Gastrocnemius medialis (tissue), 4 donors: ENCODE results near the gene RND2. TPM values are rescaled to one million over a fixed set of nuclear protein-coding genes. Genes with fewer than 3 reads are reported as not detected.

ENCODE experiments used
- ATAC-seq, 2 donors: fragments of 150-250 bp; one replicate each; pipeline ENCODE4 v1.9.1; 2016
- DNase-seq, 2 donors: peaks; one replicate each; pipeline ENCODE4 v3.0.0-alpha.2; 2019
- H3K27ac ChIP-seq, 4 donors: fragments of 200-600 bp; sonication (generic); 1 replicate in 1 of 4; 2 replicates in 3 of 4; pipeline ENCODE4 v1.5.1; 2016 to 2018; ENCODE audit warnings: mild to moderate bottlenecking in 2 of 4, moderate library complexity in 1 of 4
- H3K27me3 ChIP-seq, 3 donors: fragments of 200-600 bp; sonication (generic) in 2 of 3; 1 replicate in 1 of 3; 2 replicates in 2 of 3; pipeline versions ENCODE4 v1.5.1 to v1.6.0; 2016 to 2019; ENCODE audit warnings: mild to moderate bottlenecking in 1 of 3, moderate library complexity in 1 of 3
- H3K36me3 ChIP-seq, 2 donors: fragments of 200-600 bp; sonication (generic) in 1 of 2; one replicate each; pipeline ENCODE4 v1.5.1; 2017 to 2018
- H3K4me1 ChIP-seq, 2 donors: fragments of 200-600 bp; sonication (generic) in 1 of 2; one replicate each; pipeline ENCODE4 v1.5.1; 2016 to 2017; ENCODE audit warnings: mild to moderate bottlenecking in 2 of 2
- H3K4me3 ChIP-seq, 4 donors: fragments of 200-600 bp; sonication (generic) in 3 of 4; 1 replicate in 1 of 4; 2 replicates in 3 of 4; pipeline ENCODE4 v1.5.1; 2016 to 2019; ENCODE audit warnings: mild to moderate bottlenecking in 2 of 4
- H3K9me3 ChIP-seq, 3 donors: fragments of 200-600 bp; sonication (generic) in 2 of 3; 1 replicate in 1 of 3; 2 replicates in 2 of 3; pipeline ENCODE4 v1.5.1; 2016 to 2019
- POLR2A ChIP-seq, 2 donors: fragments of 450-650 bp; IDR thresholded peaks; one replicate each; pipeline ENCODE4 v1.6.1; 2017; ENCODE audit warnings: antibody characterized with exemption in 2 of 2, mild to moderate bottlenecking in 2 of 2, moderate library complexity in 2 of 2
- in situ Hi-C, 4 donors: fragments of 200-750 bp; cut with MboI; loops; one replicate each; pipeline versions ENCODE4 v1.15.0 to v1.8.0; 2017; ENCODE audit warnings: low sequenced_read_pairs in 4 of 4
- intact Hi-C: fragments of 100-400 bp; cut with DNase I; formaldehyde crosslinking; loops from one replicate; pipeline ENCODE4 v1.15.1; 2023; ENCODE audit warnings: low total_unique reads
- total RNA-seq, 4 donors: library from RNA; depleted of rRNA; stranded (reverse); fragments of >200 nt; gene quantifications; one replicate each; pipeline versions ENCODE4 v1.1.0 to v1.2.3, GENCODE V29; 2016
- TF ChIP-seq, protein P1 (sequence below), 5 experiments: fragments of 450-650 bp in 3 of 5; fragments of 200-600 bp in 2 of 5; sonication (generic) in 2 of 5; IDR thresholded peaks in 4 of 5; conservative IDR thresholded peaks in 1 of 5; 1 replicate in 4 of 5; 2 replicates in 1 of 5; pipeline ENCODE4 v1.5.1; 2016 to 2019; ENCODE audit warnings: antibody characterized with exemption in 5 of 5, mild to moderate bottlenecking in 3 of 5, moderate library complexity in 3 of 5

Gene RND2
- total RNA-seq, 4 donors from 2014 or later, result 0.04 to 0.10 (median 0.10) TPM; not detected in 1

DNA sequence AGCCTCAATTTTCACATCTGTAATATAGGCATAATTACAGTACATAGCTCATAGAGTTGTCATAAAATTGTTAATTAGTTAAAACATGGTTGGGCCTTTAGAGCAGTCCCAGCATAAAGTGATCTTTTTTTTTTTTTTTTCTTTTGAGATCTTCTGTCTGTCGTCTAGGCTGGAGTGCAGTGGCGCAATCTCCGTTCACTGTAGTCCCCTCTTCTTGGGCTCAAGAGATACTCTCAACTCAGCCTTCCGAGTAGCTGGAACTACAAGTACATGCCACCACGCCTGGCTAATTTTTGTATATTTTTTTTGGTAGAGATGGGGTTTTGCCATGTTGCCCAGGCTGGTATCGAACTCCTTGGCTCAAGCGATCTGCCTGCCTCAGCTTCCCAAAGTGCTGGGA, 31.0 kb downstream of the RND2 start:
- Histone ChIP-seq H3K27me3 (no peaks in the 10 kb centered on the region), H3K36me3 (peaks cover 0 to 11% of the 10 kb centered on the region in 2 donors), H3K27ac (no peak overlapping the region), H3K4me1 (no peaks in the 10 kb centered on the region), H3K4me3 (no peak overlapping the region), H3K9me3 (no peaks in the 10 kb centered on the region)
- no peak for ATAC-seq
- intact Hi-C loops (no loop called here), in situ Hi-C loops (no loop called here)
- TF ChIP-seq, protein P1, sequence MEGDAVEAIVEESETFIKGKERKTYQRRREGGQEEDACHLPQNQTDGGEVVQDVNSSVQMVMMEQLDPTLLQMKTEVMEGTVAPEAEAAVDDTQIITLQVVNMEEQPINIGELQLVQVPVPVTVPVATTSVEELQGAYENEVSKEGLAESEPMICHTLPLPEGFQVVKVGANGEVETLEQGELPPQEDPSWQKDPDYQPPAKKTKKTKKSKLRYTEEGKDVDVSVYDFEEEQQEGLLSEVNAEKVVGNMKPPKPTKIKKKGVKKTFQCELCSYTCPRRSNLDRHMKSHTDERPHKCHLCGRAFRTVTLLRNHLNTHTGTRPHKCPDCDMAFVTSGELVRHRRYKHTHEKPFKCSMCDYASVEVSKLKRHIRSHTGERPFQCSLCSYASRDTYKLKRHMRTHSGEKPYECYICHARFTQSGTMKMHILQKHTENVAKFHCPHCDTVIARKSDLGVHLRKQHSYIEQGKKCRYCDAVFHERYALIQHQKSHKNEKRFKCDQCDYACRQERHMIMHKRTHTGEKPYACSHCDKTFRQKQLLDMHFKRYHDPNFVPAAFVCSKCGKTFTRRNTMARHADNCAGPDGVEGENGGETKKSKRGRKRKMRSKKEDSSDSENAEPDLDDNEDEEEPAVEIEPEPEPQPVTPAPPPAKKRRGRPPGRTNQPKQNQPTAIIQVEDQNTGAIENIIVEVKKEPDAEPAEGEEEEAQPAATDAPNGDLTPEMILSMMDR (IDR thresholded peaks at IDR 0.05 in 4 of 5, conservative IDR thresholded peaks at IDR 0.05 in 1 of 5), result no peak
- no peak for TF ChIP-seq POLR2A (IDR thresholded peaks at IDR 0.05)
- no peak for DNase-seq

DNA sequence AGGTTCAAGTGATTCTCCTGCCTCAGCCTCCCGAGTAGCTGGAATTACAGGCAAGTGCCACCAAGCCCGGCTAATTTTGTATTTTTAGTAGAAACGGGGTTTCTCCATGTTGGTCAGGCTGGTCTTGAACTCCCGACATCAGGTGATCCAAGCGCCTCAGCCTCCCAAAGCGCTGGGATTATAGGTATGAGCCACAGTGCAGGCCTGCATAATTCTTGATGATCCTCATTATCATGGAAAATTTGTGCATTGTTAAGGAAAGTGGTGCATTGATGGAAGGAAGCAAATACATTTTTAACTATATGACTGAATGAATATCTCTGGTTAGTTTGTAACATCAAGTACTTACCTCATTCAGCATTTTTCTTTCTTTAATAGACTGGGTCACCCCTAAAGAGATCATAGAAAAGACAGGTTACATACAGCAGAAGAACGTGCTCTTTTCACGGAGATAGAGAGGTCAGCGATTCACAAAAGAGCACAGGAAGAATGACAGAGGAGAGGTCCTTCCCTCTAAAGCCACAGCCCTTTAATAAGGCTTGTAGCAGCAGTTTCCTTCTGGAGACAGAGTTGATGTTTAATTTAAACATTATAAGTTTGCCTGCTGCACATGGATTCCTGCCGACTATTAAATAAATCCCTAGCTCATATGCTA, 38.1 kb downstream of the RND2 start:
- in situ Hi-C loops, result no loop called here

DNA sequence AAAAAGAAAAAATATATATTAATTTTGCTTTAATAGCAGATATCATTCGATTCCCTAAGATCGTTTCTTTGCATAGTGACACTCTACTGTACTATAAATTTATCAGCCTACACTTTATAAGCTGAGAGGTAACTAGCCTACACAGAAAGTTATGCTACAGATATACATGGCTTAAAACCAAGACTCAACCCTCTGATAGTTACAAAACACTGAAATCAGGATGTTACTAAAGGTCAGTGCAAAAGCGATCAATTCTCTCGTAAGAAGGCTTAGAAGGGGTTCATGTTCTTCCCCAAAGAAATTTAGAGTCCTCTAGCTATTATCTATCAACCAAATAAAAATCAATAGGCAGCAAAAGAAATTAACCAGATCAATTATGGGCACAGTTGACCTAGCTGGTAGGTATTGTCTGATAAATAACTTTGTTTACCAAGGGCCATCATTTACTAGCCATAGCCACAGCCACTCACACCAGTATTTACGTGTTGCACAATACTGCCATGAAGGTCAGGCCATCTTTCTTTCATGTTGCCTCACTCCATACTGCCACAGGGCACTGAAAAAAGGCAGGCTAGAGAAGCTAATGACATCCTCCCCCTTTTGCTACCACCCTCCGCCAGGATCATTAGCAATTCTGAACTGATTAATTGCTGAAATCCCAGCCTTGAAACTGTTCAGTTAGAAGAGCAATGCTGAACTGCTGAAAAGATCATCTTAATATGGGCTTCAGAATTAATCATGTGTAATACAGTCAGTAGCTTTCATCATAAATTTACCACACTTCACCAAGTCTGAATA, 43.7 kb downstream of the RND2 start:
- intact Hi-C loops (no loop called here), in situ Hi-C loops (no loop called here)
- no peak for ATAC-seq
- no peak for DNase-seq
- Histone ChIP-seq H3K27ac (no peak overlapping the region), H3K4me1 (no peaks in the 10 kb centered on the region), H3K9me3 (no peaks in the 10 kb centered on the region), H3K27me3 (no peaks in the 10 kb centered on the region), H3K36me3 (peaks cover 0 to 9% of the 10 kb centered on the region in 2 donors), H3K4me3 (no peak overlapping the region)
- no peak for TF ChIP-seq POLR2A (IDR thresholded peaks at IDR 0.05)
- TF ChIP-seq, protein P1 (IDR thresholded peaks at IDR 0.05 in 4 of 5, conservative IDR thresholded peaks at IDR 0.05 in 1 of 5), result no peak

More for the DNA sequence above, 38.1 kb downstream of the RND2 start:
- H3K4me1 ChIP-seq, result no peaks in the 10 kb centered on the region
- H3K27me3 ChIP-seq, result no peaks in the 10 kb centered on the region
- no peak overlapping the region for H3K27ac ChIP-seq
- H3K36me3 ChIP-seq, result no peaks in the 10 kb centered on the region
- DNase-seq (no peak), ATAC-seq (no peak)
- intact Hi-C loops, result no loop called here
- no peak for TF ChIP-seq POLR2A (IDR thresholded peaks at IDR 0.05)
- TF ChIP-seq, protein P1 (IDR thresholded peaks at IDR 0.05 in 4 of 5, conservative IDR thresholded peaks at IDR 0.05 in 1 of 5), result no peak
- H3K4me3 ChIP-seq, result no peak overlapping the region
- no peaks in the 10 kb centered on the region for H3K9me3 ChIP-seq

DNA sequence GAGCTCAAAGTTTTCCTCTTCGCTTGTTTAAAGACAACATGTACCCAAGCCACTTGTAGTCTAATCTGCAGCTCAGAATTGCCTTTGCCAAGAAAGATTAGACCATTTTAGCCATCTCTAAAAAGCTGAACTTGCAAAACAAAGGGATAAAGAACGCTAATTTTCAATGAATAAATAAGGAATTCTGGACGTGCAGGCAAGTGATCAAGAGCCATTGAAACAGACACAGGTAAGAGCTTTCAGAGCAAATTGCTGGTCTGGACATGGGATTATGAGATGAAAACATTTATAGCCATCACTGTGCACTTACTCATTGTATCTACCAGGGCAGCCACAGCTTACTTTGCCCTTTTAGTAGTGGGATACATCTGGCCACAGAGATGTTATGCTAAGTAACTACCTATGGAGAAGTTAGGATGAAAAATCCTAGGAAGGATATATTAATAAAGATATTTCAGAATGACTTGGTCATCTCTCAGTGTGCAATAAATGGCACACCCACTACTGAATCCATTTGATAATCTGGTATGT, 44.4 kb downstream of the RND2 start:
- ATAC-seq, result no peak

More for the DNA sequence above, 44.4 kb downstream of the RND2 start:
- Histone ChIP-seq H3K9me3 (no peaks in the 10 kb centered on the region), H3K4me1 (no peaks in the 10 kb centered on the region), H3K27ac (no peak overlapping the region), H3K27me3 (no peaks in the 10 kb centered on the region), H3K36me3 (peaks cover 0 to 9% of the 10 kb centered on the region in 2 donors), H3K4me3 (no peak overlapping the region)
- intact Hi-C loops, result no loop called here
- DNase-seq, result no peak
- TF ChIP-seq POLR2A (IDR thresholded peaks at IDR 0.05), result no peak
- TF ChIP-seq, protein P1 (IDR thresholded peaks at IDR 0.05 in 4 of 5, conservative IDR thresholded peaks at IDR 0.05 in 1 of 5), result no peak
- in situ Hi-C loops, result no loop called here
